ENCODE results near the gene CBFB. TPM values are rescaled to one million over a fixed set of nuclear protein-coding genes. Genes with fewer than 3 reads are reported as not detected.
A peak's percentile ranks its signal among the peaks of the same experiment; 100 is the strongest.

Gene CBFB
- total and polyA plus RNA-seq, 9 of the 15 experiments (the other 6 are each of a cell fraction or from before 2014, with no cell fraction given): 22.0 to 112 (median 66.5) TPM

DNA sequence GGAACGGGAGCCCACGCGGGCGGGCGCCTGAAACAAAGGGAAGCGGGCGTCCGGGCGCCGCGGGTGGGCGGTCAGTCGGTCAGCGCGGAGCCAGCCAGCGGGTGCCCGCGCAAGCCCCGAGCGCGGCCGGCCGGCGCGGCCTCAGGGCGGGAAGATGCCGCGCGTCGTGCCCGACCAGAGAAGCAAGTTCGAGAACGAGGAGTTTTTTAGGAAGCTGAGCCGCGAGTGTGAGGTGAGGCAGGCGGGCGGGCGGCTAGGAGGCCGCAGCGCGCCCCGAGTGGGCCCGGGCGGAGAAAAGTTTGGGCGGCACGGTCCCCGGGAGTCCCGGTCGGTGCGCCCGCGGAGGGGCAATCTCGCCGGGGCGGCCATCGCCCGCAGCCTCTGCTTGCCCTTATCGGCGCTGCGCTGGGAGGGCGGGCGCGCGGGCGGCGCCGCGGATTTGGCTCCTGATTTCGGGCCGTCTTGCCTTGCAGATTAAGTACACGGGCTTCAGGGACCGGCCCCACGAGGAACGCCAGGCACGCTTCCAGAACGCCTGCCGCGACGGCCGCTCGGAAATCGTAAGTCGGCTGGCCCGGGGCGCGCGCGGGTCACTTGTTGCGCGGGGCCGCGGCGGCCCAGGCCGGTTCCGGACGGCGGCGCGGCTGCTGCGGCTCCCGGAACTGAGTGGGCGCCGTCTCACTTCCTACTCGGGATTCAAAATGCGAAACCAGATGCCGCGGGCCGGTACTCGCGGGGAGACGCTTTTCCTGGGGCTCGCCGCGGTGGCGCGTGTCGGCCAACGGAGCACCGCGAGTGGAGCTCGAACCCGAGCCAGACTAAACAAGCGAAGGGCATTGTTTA lies 526 bp downstream of the CBFB start (continued):
- TF ChIP-seq, protein P1, sequence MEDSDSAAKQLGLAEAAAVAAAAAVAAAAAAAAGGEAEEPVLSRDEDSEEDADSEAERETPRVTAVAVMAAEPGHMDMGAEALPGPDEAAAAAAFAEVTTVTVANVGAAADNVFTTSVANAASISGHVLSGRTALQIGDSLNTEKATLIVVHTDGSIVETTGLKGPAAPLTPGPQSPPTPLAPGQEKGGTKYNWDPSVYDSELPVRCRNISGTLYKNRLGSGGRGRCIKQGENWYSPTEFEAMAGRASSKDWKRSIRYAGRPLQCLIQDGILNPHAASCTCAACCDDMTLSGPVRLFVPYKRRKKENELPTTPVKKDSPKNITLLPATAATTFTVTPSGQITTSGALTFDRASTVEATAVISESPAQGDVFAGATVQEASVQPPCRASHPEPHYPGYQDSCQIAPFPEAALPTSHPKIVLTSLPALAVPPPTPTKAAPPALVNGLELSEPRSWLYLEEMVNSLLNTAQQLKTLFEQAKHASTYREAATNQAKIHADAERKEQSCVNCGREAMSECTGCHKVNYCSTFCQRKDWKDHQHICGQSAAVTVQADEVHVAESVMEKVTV (CRISPR knock-in tag; IDR thresholded peaks at IDR 0.05): no peak
- TF ChIP-seq KLF1 (tag; IDR thresholded peaks at IDR 0.05) (no peak), TAL1 (IDR thresholded peaks at IDR 0.05) (no peak), NR1H2 (CRISPR knock-in tag; IDR thresholded peaks at IDR 0.05) (peak; percentile 83; the same call in 1 of the 2 replicates), TCF7 (IDR thresholded peaks at IDR 0.05; ENCODE audit: borderline replicate concordance) (no peak), KLF6 (CRISPR knock-in tag; IDR thresholded peaks at IDR 0.05; ENCODE audit: borderline replicate concordance) (no peak), HNRNPL (IDR thresholded peaks at IDR 0.05; ENCODE audit: low read depth, low read length) (peak; percentile 60), ZNF644 (tag; IDR thresholded peaks at IDR 0.05; ENCODE audit: low read depth) (no peak), POLR2H (tag; IDR thresholded peaks at IDR 0.05; ENCODE audit: low read depth) (no peak), ZFP1 (CRISPR knock-in tag; IDR thresholded peaks at IDR 0.05) (no peak), ADNP (tag; IDR thresholded peaks at IDR 0.05) (no peak), KDM1A (IDR thresholded peaks at IDR 0.05) (0 out of 4 replicates have a peak, but pooled peaks of 1 of the 2 experiments have one; percentile 15), FOXM1 (IDR thresholded peaks at IDR 0.05; ENCODE audit: low read depth) (no peak), FOXM1 (CRISPR knock-in tag; IDR thresholded peaks at IDR 0.05; ENCODE audit: low read depth) (peak; percentile 31; the same call in 1 of the 2 replicates), PML (IDR thresholded peaks at IDR 0.05; ENCODE audit: low read length) (no peak), SMAD2 (IDR thresholded peaks at IDR 0.05; ENCODE audit: low read depth, low read length) (no peak), ZNF274 (IDR thresholded peaks at IDR 0.05; ENCODE audit: borderline replicate concordance, low read depth, low read length) (no peak), MCM7 (IDR thresholded peaks at IDR 0.05) (no peak), FOXA3 (CRISPR knock-in tag; conservative IDR thresholded peaks at IDR 0.05 in 1 of 2, IDR thresholded peaks at IDR 0.05 in 1 of 2) (no peak), ZNF431 (CRISPR knock-in tag; IDR thresholded peaks at IDR 0.05) (no peak), NELFE (IDR thresholded peaks at IDR 0.05; ENCODE audit: insufficient read depth, insufficient read length) (no peak), ZNF224 (CRISPR knock-in tag; IDR thresholded peaks at IDR 0.05) (no peak)
- TF ChIP-seq, protein P2, sequence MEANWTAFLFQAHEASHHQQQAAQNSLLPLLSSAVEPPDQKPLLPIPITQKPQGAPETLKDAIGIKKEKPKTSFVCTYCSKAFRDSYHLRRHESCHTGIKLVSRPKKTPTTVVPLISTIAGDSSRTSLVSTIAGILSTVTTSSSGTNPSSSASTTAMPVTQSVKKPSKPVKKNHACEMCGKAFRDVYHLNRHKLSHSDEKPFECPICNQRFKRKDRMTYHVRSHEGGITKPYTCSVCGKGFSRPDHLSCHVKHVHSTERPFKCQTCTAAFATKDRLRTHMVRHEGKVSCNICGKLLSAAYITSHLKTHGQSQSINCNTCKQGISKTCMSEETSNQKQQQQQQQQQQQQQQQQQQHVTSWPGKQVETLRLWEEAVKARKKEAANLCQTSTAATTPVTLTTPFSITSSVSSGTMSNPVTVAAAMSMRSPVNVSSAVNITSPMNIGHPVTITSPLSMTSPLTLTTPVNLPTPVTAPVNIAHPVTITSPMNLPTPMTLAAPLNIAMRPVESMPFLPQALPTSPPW (CRISPR knock-in tag; IDR thresholded peaks at IDR 0.05): peak; percentile 57; the same call in 1 of the 2 replicates
- TF ChIP-seq, protein P3, sequence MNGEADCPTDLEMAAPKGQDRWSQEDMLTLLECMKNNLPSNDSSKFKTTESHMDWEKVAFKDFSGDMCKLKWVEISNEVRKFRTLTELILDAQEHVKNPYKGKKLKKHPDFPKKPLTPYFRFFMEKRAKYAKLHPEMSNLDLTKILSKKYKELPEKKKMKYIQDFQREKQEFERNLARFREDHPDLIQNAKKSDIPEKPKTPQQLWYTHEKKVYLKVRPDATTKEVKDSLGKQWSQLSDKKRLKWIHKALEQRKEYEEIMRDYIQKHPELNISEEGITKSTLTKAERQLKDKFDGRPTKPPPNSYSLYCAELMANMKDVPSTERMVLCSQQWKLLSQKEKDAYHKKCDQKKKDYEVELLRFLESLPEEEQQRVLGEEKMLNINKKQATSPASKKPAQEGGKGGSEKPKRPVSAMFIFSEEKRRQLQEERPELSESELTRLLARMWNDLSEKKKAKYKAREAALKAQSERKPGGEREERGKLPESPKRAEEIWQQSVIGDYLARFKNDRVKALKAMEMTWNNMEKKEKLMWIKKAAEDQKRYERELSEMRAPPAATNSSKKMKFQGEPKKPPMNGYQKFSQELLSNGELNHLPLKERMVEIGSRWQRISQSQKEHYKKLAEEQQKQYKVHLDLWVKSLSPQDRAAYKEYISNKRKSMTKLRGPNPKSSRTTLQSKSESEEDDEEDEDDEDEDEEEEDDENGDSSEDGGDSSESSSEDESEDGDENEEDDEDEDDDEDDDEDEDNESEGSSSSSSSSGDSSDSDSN (IDR thresholded peaks at IDR 0.05; ENCODE audit: borderline replicate concordance in 1 of 2, low read depth in 2 of 2, low read length in 2 of 2): peak; percentile 86; a peak in 3 of 4 replicates
